ENCODE measurements around the gene SIGLECL1. TPM values are rescaled to one million over a fixed set of nuclear protein-coding genes. Genes with fewer than 3 reads are reported as not detected.

The SIGLECL1 gene
- total RNA-seq, 1 donor: not detected

DNA sequence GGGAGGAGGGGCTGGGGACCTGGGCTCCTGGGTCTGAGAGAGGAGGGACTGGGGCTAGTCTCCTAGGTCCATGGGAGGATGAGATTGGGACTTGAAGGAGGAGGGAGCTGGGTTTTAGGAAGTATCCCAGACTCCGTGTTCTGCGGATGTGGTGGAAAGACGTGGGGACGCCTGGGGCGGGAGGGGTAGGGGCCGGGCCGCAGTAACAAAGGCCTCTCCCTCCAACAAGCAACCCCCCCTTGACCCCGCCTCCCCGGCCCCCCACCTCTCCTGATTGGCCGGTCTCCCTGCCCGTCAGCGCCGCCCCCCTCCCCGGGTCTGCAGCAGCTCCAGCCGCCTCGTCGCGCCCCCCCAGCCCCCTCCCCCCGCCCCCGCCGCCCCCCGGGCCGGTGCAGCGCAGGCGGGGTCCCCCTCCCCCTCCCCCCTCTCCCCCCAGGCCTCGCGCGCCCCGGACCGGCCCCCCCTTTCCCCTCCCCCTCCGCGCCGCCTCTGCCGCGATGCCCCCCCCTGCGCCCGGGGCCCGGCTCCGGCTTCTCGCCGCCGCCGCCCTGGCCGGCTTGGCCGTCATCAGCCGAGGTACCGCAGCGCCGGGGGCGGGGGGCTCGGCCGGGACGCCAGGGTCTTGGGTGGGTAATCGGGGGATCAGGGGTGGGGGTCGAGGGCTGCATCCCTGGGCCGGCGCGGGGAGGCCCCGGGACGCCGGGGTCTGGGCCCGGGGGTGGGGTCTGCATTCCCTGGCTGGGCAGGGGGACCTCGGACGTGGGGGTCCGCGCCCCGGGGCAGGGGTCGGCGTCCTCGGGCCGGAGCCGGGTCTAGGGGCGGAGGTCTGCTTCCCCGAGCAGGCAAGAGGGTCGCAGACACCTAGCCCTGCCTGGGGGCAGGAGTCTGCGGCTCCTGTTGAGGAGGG is 60.7 kb downstream of the SIGLECL1 start, which contains the start of gene IGLON5:
IGLON5 (plus strand) TSS at position 294 of the 907 bp plus-strand sequence; CDS start at position 498, 204 bp downstream.
- no peak for DNase-seq (ENCODE audit: low read depth)

DNA sequence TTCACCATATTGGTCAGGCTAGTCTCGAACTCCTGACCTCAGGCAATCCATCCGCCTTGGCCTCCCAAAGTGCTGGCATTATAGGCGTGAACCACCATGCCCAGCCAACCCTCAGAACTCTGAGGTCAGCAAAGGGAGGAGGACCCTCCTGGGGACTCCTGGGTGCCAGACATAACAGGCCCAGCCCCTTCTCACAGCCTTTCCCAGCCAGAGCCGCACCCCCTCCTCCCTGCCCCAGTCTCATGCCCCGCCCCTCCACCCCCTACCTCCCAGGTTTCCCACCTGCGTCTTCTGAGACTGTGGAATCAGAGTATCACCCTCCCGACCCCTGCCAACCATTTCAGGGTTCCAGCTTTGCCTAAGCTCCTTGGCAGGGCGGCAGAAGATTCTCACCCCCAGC is 65.8 kb downstream of the SIGLECL1 start:
- DNase-seq (ENCODE audit: low read depth): no peak
- no peak overlapping the region for H3K4me3 ChIP-seq (ENCODE audit: low read depth, low read length)

More for the DNA sequence above, 60.7 kb downstream of the SIGLECL1 start, which contains the start of gene IGLON5:
- TF ChIP-seq, protein P1, sequence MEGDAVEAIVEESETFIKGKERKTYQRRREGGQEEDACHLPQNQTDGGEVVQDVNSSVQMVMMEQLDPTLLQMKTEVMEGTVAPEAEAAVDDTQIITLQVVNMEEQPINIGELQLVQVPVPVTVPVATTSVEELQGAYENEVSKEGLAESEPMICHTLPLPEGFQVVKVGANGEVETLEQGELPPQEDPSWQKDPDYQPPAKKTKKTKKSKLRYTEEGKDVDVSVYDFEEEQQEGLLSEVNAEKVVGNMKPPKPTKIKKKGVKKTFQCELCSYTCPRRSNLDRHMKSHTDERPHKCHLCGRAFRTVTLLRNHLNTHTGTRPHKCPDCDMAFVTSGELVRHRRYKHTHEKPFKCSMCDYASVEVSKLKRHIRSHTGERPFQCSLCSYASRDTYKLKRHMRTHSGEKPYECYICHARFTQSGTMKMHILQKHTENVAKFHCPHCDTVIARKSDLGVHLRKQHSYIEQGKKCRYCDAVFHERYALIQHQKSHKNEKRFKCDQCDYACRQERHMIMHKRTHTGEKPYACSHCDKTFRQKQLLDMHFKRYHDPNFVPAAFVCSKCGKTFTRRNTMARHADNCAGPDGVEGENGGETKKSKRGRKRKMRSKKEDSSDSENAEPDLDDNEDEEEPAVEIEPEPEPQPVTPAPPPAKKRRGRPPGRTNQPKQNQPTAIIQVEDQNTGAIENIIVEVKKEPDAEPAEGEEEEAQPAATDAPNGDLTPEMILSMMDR (IDR thresholded peaks at IDR 0.05; ENCODE audit: insufficient read depth, low read length): no peak
- no peak within 1 kb of the TSS for H3K4me3 ChIP-seq (ENCODE audit: low read depth, low read length)

DNA sequence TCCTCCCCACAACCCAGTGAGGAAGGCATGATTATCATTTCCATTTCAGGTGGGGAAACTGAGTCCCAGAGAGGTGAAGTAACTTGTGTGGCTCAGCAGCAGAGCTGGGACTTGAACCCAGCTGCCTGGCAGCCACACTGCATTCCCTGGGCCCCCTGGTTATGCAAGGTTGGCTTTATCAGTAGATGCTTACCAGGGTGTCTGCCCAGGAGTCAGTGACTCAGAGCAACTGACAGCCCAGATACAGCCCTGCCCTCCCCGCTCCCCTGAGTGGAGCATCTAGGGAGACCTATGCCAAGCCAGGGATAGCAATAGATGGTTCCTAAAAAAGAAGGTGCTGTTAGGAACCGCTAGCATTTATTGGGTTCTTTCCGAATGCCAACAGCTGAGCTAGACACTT is 66.5 kb downstream of the SIGLECL1 start:
- H3K4me3 ChIP-seq (ENCODE audit: low read depth, low read length): no peak overlapping the region
- TF ChIP-seq, protein P1 (IDR thresholded peaks at IDR 0.05; ENCODE audit: insufficient read depth, low read length): no peak
- DNase-seq (ENCODE audit: low read depth): no peak

More for the DNA sequence above, 65.8 kb downstream of the SIGLECL1 start:
- TF ChIP-seq, protein P1 (IDR thresholded peaks at IDR 0.05; ENCODE audit: insufficient read depth, low read length): no peak

DNA sequence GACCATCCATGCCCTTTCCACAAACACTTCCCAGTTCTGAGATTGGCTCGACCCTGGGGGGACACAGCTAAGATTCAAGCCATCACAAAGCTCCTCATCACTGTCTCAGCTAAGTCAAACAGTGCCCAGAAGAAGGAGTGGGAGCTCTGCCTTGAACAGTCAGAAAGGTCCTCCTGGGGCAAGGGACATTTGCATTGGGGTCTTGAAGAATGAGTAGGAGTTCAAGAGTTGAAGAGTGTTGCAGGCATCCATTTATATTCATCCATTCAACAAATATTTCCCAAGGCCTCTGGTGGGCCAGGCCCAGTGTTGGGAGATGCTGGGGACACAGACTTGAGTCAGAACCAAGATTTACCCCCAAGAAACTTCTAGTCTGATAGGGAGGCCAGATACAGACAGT is 67.1 kb downstream of the SIGLECL1 start:
- TF ChIP-seq, protein P1 (IDR thresholded peaks at IDR 0.05; ENCODE audit: insufficient read depth, low read length): no peak
- H3K4me3 ChIP-seq (ENCODE audit: low read depth, low read length): no peak overlapping the region
- DNase-seq (ENCODE audit: low read depth): no peak

Small RNAs within 50 kb of the gene (small RNA-seq; reads per million reads assigned to genes)
- not detected for gene MIR8074

Other genes starting within 250 kb of the SIGLECL1 start
- gene KLK8, start 249.5 kb upstream of the SIGLECL1 start, total RNA-seq (ENCODE audit: low replicate concordance): not detected in 2 replicates
- gene KLK10, start 231.4 kb upstream of the SIGLECL1 start, total RNA-seq (ENCODE audit: low replicate concordance): 0.27 TPM in 1 of 2 replicates, not detected in the other
- not detected in 2 replicates for gene KLK11, start 224.5 kb upstream of the SIGLECL1 start, total RNA-seq (ENCODE audit: low replicate concordance)
- gene KLK12, start 216.1 kb upstream of the SIGLECL1 start, total RNA-seq (ENCODE audit: low replicate concordance): not detected in 2 replicates
- not detected in 2 replicates for gene KLK13, start 186.0 kb upstream of the SIGLECL1 start, total RNA-seq (ENCODE audit: low replicate concordance)
- gene KLK14, start 168.2 kb upstream of the SIGLECL1 start, total RNA-seq (ENCODE audit: low replicate concordance): not detected in 2 replicates
- 3.2 and 6.4 TPM in 2 replicates for gene CTU1, start 142.7 kb upstream of the SIGLECL1 start, total RNA-seq (ENCODE audit: low replicate concordance)
- gene SIGLEC9, start 126.2 kb upstream of the SIGLECL1 start, total RNA-seq (ENCODE audit: low replicate concordance): 0.09 TPM in 1 of 2 replicates, not detected in the other
- gene SIGLEC7, start 108.8 kb upstream of the SIGLECL1 start, total RNA-seq (ENCODE audit: low replicate concordance): 0.41 TPM in 1 of 2 replicates, not detected in the other
- not detected in 2 replicates for gene CD33, start 26.0 kb upstream of the SIGLECL1 start, total RNA-seq (ENCODE audit: low replicate concordance)
- not detected in 2 replicates for gene IGLON5, start 60.6 kb downstream of the SIGLECL1 start, total RNA-seq (ENCODE audit: low replicate concordance)
- gene VSIG10L, start 91.1 kb downstream of the SIGLECL1 start, total RNA-seq (ENCODE audit: low replicate concordance): 0.27 TPM in 1 of 2 replicates, not detected in the other
- 66.8 and 104 TPM in 2 replicates for gene ETFB, start 115.3 kb downstream of the SIGLECL1 start, total RNA-seq (ENCODE audit: low replicate concordance)
- gene CLDND2, start 117.9 kb downstream of the SIGLECL1 start, total RNA-seq (ENCODE audit: low replicate concordance): 0.36 TPM in 1 of 2 replicates, not detected in the other
- not detected in 2 replicates for gene NKG7, start 121.6 kb downstream of the SIGLECL1 start, total RNA-seq (ENCODE audit: low replicate concordance)
- not detected in 2 replicates for gene LIM2, start 136.9 kb downstream of the SIGLECL1 start, total RNA-seq (ENCODE audit: low replicate concordance)
- not detected in 2 replicates for gene C19orf84, start 139.5 kb downstream of the SIGLECL1 start, total RNA-seq (ENCODE audit: low replicate concordance)
- gene SIGLEC10, start 166.6 kb downstream of the SIGLECL1 start, total RNA-seq (ENCODE audit: low replicate concordance): not detected in 2 replicates
- not detected in 2 replicates for gene SIGLEC8, start 207.4 kb downstream of the SIGLECL1 start, total RNA-seq (ENCODE audit: low replicate concordance)
- not detected in 2 replicates for gene CEACAM18, start 227.5 kb downstream of the SIGLECL1 start, total RNA-seq (ENCODE audit: low replicate concordance)

Data from fibroblast of the aortic adventitia (primary cell).